ENCODE data around the gene SNCB.
A peak's percentile ranks its signal among the peaks of the same experiment; 100 is the strongest.

SNCB gene

DNA sequence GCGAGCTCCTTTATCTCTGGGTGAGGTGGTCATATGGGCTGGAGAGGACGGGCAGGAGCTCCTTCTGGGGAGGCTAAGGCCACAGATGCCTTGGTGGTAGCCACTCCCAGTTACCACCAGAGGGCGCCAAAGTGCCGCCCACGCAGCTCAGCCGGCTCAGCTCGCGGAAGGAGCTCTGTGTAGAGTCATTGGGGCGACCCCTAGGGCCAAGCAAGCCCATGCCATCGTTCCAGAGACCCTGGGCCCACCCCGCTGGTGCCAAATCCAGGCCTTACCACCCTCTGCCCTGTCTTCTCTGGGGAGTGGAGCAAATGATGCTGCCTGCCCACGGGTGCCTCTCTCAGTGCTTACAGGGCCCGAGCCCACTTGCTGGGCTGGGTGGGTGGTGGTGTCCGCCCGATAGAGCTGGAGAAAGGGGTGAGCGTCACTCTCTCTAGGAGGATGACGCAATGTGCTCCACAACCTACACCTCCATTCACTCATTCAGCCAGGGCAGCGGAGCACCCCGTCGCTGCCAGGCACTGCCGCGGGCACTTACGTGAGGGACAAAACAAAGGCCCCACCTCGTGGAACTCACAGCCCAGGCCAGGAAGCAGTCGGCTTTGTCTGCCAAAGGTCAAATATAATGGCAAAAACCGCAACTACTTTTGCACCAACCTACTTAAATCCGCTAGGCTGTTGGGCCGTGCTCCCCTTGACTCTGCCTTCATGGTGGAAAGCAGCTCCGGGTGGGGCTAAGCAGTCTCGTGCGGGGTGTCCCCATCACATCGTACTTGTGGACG, 30.7 kb upstream of the SNCB start:
- DNase-seq (ENCODE audit: low read depth in 2 of 2) = peak; percentile 60

DNA sequence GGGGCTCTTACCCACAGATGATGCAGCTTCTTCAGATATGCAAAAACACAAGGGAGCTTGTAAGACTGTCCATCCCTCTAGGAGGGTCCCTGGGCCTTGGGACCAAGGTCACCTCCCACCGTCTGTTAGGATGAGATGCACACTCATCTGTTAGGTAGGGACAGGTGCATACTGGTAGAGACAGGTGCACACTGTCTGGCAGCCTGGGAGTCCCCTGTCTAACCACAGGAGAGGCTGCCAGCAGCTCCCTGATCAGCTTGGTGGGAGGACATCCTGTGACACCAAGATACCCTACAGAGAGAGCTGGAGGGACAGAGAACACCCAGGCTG, 30.2 kb upstream of the SNCB start:
- no peak for DNase-seq (ENCODE audit: low read depth in 2 of 2)

DNA sequence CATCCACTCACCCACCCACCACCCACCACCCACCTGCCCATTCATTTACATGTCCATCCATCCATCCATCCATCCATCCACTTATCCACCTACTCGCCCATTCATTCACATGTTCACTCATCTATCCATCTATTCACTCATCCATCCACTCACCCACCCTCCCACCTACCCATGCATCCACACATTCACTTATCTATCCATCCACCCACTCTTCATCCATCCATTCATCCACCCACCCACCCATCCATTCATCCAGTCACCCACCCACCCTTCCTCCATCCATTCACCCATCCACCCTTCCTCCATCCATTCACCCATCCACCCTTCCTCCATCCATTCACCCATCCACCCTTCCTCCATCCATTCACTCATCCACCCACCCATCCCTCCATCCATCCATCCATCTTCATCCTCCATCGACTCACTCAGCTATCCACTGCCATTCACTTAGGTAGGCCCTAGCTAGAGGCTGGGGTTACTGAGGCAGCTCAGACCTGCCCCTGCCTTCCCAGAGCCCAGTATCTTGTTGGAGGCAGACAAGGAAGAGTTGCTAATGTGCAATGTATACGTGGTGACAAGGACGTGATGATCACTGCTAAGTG, 29.6 kb upstream of the SNCB start:
- DNase-seq (ENCODE audit: low read depth in 2 of 2) = no peak

DNA sequence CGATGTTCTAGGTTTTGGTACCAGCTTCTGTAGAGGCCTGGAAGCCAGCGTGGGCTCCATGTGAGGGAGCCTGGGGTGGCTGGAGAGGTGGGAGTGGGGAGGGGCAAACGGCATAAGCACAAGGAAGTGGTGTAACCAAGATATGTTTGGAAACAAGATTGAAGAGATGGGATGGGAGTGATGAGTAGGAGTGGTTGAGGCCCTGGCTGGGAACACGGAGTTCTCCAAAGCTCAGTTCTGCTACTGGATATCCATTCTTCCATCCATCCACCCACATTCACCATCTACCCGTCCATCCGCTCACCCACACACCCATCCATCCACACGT, 29.1 kb upstream of the SNCB start:
- no peak for DNase-seq (ENCODE audit: low read depth in 2 of 2)

DNA sequence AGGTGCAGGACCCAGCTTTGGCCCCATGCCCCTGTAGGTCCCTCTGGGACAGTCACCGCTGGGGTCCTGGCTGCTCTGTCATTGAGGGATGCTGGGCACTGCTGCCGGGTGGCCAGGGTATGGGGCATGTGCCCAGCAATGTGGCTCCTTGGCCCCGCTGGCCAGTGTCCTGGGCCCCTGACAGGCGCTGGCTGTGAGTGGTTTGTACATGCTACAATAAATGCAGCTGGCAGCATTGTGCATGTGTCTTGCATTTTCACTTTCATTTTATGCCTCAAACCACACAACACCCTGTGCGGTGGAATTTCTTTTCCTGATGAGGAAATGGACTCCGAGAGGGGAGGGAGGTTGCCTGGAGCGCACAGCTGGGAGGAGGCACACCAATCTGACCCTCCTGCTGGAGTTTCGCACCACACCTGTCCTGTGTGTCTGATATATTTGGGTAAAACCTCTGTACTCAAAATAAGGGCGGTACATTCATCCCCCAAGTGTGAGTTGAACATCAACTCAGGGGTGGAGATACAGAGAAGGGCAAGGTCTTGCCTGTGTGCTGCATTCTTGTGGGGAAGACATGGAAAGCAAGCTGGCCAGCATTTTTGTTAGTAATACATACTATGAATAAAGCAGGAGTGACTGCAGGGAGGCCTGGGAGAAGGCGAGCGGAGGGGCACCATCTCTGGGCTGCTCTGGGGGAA, 28.6 kb upstream of the SNCB start:
- DNase-seq (ENCODE audit: low read depth in 2 of 2) = no peak

DNA sequence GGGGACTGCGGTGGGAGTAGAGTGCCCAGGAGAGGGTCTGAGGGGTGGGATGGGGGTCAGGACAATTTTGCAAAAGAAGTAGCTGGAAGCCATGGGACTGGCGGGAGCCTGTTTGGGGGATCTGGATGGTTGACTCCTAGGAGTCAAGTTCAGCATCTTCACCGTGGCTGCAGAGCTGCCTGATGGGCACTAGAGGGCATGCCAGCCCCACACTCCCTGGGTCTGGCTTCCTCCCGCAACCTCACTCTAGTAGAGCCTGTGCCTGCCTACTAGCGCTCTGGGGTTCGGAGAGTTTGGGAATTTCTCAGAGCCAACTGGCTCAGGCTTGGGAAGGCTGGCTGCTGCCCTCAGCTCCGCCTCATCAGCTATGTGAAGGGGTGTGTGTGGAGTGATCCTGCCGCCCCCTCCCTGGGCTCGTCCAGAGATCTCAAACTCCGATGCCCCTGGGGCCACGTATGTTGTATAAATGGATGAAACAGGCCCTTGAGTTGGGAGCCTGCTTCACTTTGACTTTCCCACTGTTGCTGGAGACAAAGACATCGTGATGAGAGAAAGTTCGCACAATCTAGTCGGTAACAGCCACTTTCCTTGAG, 27.8 kb upstream of the SNCB start:
- DNase-seq (ENCODE audit: low read depth in 2 of 2) = peak; percentile 23 to 35

DNA sequence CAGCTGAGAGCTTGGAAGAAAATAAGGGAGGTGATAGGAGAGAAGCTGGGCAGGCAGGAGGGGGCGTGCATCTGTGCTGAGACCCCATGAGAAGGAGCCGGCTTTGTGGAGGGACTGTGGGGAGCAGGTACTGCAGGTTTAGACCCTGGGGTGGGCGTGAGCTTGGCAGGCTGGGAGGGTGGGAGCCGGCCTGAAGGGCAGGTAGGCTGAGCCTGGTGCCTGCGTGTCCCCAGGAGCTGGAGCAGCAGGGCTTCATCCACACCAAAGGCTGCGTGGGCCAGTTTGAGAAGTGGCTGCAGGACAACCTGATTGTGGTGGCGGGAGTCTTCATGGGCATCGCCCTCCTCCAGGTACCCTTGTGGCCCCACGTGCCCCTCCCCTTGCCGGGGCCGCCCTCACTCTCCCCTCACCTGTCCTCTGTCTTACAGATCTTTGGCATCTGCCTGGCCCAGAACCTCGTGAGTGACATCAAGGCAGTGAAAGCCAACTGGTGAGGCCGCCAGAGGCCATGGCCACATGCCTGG, 26.2 kb upstream of the SNCB start:
- no peak for DNase-seq (ENCODE audit: low read depth in 2 of 2)

DNA sequence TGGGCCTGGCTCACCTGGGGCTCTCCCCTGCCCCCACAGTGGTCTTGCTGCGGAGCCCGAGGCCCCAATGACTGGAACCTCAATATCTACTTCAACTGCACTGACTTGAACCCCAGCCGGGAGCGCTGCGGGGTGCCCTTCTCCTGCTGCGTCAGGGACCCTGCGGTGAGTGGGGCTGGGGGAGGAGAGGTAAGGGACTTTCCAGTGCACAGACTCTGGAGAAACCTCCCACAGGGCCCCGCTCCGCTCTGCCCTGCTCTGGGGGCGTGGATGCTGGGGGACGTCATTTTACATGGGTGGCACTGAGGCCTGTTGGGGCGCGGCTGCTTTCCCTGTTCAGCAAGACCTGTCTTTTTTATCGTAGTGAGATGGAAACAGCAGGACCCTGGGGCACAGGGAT, 24.5 kb upstream of the SNCB start:
- no peak for DNase-seq (ENCODE audit: low read depth in 2 of 2)

DNA sequence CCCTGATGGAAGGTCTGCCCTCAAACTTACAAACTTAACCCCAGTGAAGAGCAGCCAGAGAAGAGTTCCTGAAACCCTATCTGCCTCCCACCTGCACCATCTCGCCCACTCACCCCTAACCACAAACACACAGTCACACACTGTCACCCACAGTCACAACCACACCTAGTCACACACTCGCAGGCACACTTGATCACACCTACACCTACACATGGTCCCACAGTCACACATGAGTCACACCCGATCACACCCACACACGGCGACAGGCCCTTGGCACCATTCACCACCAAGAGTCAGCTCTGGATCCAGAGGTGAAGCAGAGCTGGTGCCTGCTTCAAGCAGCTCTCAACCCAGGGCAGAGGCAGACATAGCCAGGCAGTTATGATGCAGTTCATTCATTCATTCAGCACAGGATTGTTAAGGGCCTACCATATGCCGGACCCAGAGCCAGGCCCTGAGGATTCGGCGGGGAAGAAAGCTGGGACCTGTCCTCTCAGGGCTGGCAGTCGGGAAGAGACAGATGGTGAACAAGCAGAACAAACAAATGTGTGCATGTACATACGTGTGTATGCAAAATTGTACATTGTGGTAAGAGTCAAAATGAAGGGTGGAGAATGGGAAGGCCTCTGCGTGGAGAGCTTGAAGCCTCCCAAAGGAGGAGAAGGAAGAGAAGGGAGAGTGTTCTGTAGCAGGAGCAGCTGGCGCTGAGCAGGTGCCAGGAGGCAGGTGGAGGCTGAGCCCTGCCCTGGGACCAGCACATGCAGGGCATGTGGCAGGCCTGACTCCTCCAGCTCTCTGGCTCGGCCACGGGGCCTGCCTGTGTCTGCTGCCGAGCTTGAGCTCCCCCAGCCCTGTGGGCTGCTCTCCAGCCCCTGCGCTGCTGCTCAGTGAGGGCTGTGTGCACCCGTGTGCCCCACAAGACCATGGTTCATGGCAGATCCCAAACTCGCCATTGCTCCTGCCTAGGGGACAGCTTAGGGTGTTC, 23.4 kb upstream of the SNCB start:
- DNase-seq (ENCODE audit: low read depth in 2 of 2) = peak in 1 of 2 donors; percentile 12

DNA sequence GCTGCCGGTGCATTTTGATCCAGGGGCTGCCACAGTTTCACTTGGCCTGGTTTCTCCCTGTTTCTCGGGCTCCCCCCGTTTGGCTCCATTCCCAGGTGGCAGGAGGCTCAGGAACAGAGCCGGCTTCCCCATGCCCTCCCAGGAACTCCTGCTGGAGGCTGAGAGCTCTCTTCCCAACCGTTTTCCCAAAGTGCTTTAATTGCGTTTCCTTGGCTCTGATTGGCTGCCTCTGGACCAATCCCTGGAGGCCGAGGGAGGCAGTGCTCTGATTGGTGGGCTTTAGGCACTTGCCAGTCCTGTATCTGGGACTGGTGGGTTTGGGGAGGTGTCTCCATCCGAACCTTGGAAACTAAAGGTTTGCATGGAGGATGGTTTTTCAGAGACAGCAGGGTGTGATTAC, 21.8 kb upstream of the SNCB start:
- no peak for DNase-seq (ENCODE audit: low read depth in 2 of 2)

DNA sequence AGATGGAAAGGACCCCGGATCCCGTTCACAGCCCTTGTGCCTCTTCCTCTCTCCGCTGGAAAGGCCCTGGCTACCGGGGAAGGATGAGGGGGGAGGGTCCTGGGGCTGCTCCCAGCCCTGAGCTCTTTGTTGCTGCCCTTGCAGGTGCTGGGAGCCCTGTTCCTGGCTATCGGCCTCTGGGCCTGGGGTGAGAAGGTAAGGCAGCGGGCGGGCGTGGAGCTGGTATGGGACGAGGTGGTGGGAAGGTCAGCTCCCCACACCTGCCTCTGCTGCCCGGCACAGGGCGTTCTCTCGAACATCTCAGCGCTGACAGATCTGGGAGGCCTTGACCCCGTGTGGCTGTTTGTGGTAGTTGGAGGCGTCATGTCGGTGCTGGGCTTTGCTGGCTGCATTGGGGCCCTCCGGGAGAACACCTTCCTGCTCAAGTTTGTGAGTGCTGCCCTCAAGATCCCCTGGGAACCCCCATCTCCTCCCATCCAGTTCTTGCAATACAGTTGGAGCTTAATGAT, 21.2 kb upstream of the SNCB start:
- no peak for DNase-seq (ENCODE audit: low read depth in 2 of 2)

DNA sequence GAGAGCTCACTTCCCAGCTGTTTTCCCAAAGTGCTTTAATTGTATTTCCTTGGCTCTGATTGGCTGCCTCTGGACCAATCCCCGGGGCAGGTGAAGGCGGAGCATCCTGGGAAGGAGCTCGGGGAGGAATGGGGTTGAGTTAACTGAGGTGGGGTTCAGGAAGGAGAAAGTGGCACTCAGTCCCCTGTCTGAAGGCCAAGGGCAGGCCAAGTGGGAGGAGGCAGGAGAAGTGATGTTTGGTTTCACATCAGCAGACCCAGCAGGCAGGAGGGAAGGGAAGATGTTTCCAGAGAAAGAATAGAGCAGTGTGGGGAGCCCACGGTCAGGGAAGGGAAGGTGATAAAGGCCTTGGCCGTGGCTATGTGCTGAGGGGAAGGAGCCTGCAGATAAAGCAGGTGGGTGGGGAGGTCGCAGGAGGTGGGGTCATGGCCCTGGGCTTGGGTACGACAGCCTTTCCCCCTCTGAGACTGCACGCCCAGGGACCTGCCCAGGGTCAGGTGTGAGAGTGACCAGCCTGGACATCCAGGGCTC, 20.1 kb upstream of the SNCB start:
- no peak for DNase-seq (ENCODE audit: low read depth in 2 of 2)

DNA sequence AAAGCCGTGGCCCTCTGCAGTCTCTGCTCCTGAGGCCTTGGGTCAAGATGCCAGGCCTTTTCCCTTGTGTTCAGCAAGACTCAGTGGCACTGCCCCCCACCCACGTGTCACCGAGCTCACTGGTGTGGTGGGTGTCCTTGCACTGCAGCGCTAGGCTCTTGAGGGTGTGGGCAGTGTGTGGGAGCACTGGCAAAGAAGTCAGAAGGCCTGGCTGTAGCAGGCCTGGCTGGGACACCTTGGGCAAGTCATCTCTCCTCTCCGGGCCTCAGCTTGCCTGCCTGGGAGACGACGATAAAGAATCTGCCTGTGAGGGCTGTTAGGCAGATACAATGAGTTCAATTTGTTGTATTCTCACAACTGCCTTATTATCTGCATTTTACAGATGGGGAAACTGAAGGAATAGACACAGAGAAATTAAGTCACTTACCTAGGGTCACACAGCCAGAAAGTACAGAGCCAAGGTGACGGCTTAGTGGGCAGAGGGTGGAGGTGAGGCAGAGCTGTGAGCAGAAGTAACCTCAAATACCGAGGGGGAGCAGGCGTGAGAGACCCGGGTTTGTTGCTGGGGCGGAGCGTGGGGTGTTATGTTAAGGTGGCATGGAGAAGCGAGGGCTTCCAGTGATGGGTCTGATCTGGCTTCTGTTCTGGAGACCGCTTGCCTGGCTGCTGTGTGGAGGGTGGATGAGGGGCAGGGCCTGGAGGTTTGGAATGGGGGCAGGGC, 18.3 kb upstream of the SNCB start:
- DNase-seq (ENCODE audit: low read depth in 2 of 2) = no peak

DNA sequence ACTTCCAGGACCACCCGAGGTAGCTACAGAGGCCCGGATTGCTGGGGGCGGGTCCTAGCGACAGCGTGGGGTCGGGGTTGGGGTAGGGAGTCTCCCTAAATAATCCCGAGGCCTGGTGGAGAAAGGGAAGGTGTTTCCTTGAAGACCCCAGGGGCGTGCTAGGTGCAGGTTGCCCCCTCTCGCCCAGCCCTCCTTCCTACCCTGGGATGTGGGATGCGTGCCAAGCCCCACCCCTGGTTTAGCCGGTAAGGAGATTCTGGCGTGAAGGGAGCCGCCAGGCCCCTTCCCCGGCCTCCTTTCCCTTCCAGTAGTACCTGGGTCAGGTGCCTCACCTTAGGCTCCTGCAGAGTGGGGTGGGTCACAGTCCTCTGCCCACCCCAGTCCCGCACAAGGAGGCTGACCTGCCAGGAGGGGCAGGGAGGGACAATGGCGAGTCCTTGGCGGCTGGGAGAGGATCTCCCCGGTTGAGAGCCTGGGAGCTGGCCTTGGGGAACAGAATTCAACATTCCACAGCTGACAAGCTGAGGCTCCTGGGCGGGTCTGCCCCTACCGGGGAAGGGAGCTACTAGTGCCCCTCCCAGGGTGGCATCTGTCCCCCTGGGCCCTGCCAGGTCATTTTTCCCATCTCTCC, 17.6 kb upstream of the SNCB start:
- DNase-seq (ENCODE audit: low read depth in 2 of 2) = no peak

DNA sequence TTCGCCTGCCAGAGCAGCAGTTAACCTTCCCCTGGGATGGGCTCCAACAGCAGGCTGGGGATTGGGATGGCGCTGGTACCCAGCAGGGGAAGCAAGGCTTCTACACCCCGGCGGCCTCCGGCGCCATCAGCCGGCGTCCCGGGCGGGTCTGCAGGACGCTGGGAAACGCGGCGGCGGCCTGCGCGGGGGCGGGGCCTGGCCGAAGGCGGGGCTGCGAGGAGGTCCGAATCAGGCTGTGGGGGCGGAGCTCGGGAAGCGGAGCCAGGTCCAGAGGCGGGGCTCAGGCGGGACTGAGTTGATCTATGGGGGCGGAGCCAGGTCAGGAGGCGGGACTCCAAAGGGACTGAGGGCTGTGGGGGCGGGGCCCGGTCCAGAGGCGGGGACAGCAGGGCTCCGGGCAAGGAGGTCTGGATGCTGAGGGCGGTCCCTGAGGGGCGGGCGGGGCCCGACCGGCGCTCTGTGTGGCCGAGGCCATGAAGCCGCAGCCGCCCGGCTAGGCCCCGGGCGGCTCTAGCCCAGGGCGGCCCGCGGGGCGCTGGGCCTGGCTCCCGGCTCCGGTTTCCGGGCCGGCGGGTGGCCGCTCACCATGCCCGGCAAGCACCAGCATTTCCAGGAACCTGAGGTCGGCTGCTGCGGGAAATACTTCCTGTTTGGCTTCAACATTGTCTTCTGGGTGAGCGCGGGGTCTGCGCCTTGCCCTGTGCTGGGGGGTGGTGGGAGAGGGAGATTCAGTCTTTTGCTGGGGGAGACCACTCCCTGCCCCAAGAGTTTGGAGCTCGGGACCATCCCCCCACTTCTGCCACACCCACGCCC, 16.9 kb upstream of the SNCB start, which contains the start of gene TSPAN17:
TSS of gene TSPAN17 (plus strand) at position 455 of the 813 bp plus-strand sequence. CDS start at position 587, 132 bp downstream.
- DNase-seq (ENCODE audit: low read depth in 2 of 2) = peak; percentile 93 to 97

DNA sequence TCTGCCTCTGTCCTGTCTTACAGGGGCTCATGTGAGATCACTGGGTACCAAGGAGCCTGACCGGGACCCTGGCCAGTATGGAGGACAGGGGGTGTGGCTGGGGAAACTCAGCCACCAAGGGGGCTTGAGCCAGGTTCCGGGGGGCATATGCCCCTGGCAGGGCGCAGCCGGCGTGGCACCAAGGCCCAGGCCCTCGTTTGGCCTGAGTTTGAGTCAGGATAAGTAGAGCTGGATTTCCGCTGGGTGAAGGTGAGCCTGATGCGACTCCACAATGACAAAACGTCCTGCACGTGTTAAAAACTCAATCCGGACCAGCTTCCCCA, 16.3 kb upstream of the SNCB start:
- no peak for DNase-seq (ENCODE audit: low read depth in 2 of 2)

DNA sequence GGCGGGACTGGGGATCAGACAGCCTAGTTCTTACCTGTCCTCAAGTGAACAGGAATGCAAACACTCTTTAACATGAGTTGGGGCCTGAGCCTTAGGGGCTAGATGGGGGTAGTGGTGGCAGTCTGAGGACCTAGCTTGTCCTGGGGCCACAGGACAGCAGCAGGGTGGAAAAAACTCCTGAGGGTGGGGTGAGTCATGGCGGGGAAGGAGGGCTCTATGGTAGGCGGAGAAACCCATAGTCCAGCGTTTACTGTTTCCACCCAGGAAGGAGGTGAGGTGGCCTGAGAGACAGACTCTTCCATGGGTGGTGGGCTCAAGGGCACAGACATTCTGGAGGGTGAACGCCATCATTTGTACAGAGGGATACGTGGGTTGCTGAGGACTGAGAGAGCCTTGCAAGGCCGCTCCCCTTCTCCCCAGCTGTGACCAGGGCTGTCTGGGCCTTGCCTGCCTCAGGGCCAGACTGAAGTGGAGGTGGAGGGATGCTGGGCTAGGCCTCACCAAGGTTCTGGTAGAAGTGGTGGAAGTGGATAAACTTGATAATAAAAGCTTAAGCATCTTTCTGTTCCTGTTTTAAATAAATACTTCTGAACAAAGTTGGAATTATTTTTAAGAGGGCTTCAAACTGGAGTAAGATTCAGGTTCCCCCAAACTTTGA, 15.8 kb upstream of the SNCB start:
- DNase-seq (ENCODE audit: low read depth in 2 of 2) = no peak

DNA sequence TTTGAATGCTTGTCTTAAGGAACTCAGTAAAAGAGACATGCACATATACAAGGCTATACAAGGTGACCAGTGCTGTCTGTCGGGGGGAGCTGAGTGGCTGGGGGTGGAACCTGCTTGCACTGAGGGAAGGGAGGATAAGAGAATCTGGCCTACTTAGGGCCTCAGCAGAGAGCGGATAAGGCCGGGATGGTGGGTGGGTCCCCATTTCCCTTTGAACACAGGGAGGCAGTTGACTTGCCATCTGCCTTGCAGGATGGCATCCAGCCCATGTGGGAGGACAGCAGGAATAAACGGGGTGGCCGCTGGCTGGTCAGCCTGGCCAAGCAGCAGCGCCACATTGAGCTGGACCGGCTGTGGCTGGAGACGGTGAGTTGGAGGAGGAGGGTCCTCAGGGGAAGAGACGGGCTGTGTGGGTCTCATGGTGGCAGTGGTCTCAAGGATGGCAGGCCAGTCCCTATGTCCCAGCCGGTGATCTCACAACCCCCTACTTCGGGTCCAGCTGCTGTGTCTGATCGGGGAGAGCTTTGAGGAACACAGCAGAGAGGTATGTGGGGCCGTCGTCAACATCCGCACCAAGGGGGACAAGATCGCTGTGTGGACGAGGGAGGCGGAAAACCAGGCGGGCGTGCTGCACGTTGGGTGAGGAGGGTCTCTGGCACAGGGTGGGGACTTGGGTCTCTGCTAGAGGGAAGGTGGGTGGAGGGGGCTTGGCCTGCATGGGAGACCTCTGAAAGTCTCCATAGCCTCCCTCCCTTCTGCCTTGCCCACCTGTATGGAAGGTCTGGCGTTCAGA, 14.7 kb upstream of the SNCB start:
- no peak for DNase-seq (ENCODE audit: low read depth in 2 of 2)
